GM21390 (cell line): ENCODE measurements around the gene CCDC152.

Source experiments
- ATAC-seq: cut with Tn5 transposase; IDR thresholded peaks from one replicate; pipeline ENCODE4 v1.9.1; 2021; ENCODE audit not compliant: unreplicated experiment

CCDC152 gene

GRCh38 chr5:42779083-42779482 lies 22.5 kb downstream of the CCDC152 start:
- peak; percentile 73 for ATAC-seq

- no peak for ATAC-seq
These were observed 25.0 kb downstream of the CCDC152 start for GRCh38 chr5:42781584-42781983.

GRCh38 chr5:42784132-42784531 lies 27.5 kb downstream of the CCDC152 start:
- ATAC-seq = no peak

- no peak for ATAC-seq
These were observed 29.1 kb downstream of the CCDC152 start for GRCh38 chr5:42785756-42786155.

GRCh38 chr5:42787073-42787472 lies 30.5 kb downstream of the CCDC152 start:
- no peak for ATAC-seq

- ATAC-seq = no peak
These were observed 31.2 kb downstream of the CCDC152 start for GRCh38 chr5:42787845-42788244.

- ATAC-seq = no peak
These were observed 34.5 kb downstream of the CCDC152 start for GRCh38 chr5:42791151-42791550.

- no peak for ATAC-seq
These were observed 41.9 kb downstream of the CCDC152 start for GRCh38 chr5:42798284-42799240.

- no peak for ATAC-seq
These were observed 42.6 kb downstream of the CCDC152 start for GRCh38 chr5:42799241-42799608.

- ATAC-seq = no peak
These were observed 43.1 kb downstream of the CCDC152 start for GRCh38 chr5:42799668-42800114.

- no peak for ATAC-seq
These were observed 44.2 kb downstream of the CCDC152 start for GRCh38 chr5:42800748-42801330.

GRCh38 chr5:42801516-42802166 lies 45.0 kb downstream of the CCDC152 start:
- no peak for ATAC-seq

- ATAC-seq = no peak
These were observed 48.2 kb downstream of the CCDC152 start for GRCh38 chr5:42804717-42805339.

GRCh38 chr5:42806004-42806700 lies 49.5 kb downstream of the CCDC152 start:
- ATAC-seq = no peak

GRCh38 chr5:42806701-42807262 lies 50.2 kb downstream of the CCDC152 start:
- no peak for ATAC-seq

GRCh38 chr5:42807722-42808447 lies 51.3 kb downstream of the CCDC152 start:
- no peak for ATAC-seq

- ATAC-seq = no peak
These were observed 52.4 kb downstream of the CCDC152 start for GRCh38 chr5:42808888-42809611.

GRCh38 chr5:42810834-42811590 lies 54.4 kb downstream of the CCDC152 start:
- ATAC-seq = no peak
